H1 (cell line): Measurements from ENCODE around the gene ATP10D. TPM values are rescaled to one million over a fixed set of nuclear protein-coding genes. Genes with fewer than 3 reads are reported as not detected.

Source experiments
- SP1 ChIP-seq: IDR thresholded peaks from 2 replicates; pipeline ENCODE4 v1.6.1; 2011; ENCODE audit warnings: low read depth, low read length
- TBP ChIP-seq: IDR thresholded peaks from 2 replicates; pipeline ENCODE4 v1.6.1; 2011; ENCODE audit warnings: low read depth, low read length, improper control_type of control experiment
- polyA plus RNA-seq, 7 experiments: library from polyadenylated mRNA; depleted of rRNA in 3 of 7; stranded (reverse) in 5 of 7; unstranded in 2 of 7; fragments of >200 nt in 5 of 7; fragments of 200-250 nt in 2 of 7; gene quantifications; 1 replicate in 5 of 7; 2 replicates in 1 of 7; 4 replicates in 1 of 7; pipeline versions ENCODE4 v1.2.1 to v1.2.3, GENCODE V29; 2011 to 2013; ENCODE audit warnings: missing spikeins in 2 of 7, mixed read lengths in 2 of 7
- total RNA-seq: library from RNA; stranded (reverse); fragmentation: NEBNext Ultra II Directional; extraction: Animal tissue kit (Norgen Biotek cat#: 25700); gene quantifications from 2 replicates; pipeline ENCODE4 v1.2.1, GENCODE V29; 2021

The ATP10D gene
- total and polyA plus RNA-seq, 2 of the 8 experiments (the other 6 are each of a cell fraction or from before 2014, with no cell fraction given), result 2.9 to 5.9 TPM

DNA sequence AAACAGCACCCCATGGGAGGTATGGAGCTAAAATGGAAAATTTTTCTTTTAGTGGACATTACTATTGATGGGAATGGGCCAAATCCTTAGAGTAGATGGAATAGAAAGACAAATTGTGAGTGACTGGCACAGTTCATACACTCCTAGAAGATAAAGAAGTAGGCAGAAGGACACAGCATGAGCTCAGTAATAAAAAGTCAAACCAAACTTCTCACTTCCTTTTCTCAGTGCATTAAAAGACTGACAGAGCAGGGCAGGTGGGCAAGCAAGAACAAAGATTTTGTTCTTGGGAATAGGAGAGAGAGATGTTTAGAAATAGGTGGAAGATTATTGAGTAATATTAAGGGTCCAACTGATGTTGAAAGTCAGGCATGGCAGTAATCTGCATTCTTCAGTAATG, 132.5 kb downstream of the ATP10D start (continued):
- TF ChIP-seq TBP (no peak), SP1 (no peak)
